ENCODE results near the gene HCK.

HCK gene

DNA sequence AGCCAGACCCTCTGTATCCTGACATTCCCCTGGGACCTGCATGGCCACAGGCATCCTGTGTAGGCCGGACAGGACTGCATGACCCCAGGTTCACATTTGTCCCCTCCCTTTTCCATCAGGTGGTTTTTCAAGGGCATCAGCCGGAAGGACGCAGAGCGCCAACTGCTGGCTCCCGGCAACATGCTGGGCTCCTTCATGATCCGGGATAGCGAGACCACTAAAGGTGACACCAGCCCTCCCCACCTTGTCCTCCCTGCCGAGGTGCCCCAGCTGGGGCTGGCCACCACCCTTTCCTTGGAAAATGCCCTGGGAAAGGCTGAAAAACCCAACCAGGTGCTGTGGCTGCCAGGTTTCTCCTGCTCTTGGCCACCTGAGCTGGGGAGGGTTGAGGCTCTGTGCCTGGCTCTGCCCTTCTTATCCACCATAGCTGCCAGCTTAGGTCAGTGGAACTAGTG, 27.6 kb downstream of the HCK start (continued):
- no peak for TF ChIP-seq PRDM1 (tag by site-specific recombination; IDR thresholded peaks at IDR 0.05)
- TF ChIP-seq, protein P1, sequence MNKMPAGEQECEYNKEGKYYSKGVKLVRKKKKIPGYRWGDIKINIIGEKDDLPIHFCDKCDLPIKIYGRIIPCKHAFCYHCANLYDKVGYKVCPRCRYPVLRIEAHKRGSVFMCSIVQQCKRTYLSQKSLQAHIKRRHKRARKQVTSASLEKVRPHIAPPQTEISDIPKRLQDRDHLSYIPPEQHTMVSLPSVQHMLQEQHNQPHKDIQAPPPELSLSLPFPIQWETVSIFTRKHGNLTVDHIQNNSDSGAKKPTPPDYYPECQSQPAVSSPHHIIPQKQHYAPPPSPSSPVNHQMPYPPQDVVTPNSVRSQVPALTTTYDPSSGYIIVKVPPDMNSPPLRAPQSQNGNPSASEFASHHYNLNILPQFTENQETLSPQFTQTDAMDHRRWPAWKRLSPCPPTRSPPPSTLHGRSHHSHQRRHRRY (tag by site-specific recombination; IDR thresholded peaks at IDR 0.05) = no peak
- TF ChIP-seq KLF1 (tag by site-specific recombination; IDR thresholded peaks at IDR 0.05) = no peak
- no peak for TF ChIP-seq HOXA7 (CRISPR knock-in tag; IDR thresholded peaks at IDR 0.05; ENCODE audit: borderline replicate concordance)
- TF ChIP-seq KLF7 (tag by site-specific recombination; IDR thresholded peaks at IDR 0.05; ENCODE audit: borderline replicate concordance) = no peak
- no peak for TF ChIP-seq ZNF830 (tag by site-specific recombination; IDR thresholded peaks at IDR 0.05; ENCODE audit: low read depth)
- no peak for TF ChIP-seq ZNF211 (tag by site-specific recombination; IDR thresholded peaks at IDR 0.05; ENCODE audit: low read depth)
- TF ChIP-seq ZNF549 (tag by site-specific recombination; IDR thresholded peaks at IDR 0.05) = no peak

DNA sequence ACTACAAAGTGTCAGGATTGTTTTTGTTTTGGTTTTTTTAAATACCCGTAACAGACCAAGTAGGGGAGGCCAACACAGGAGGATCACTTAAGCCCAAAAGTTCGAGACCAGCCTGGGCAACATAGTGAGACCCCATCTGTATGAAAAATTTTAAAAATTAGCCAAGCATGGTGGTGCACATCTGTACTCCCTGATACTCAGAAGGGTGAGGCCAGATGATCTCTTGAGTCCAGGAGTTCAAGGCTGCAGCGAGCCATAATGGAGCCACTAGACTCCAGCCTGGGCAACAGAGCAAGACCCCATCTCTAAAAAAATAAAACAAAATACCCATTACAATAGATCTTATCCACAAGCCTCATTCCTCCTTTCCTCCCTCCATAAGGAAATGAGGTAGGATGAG, 28.7 kb downstream of the HCK start:
- Histone ChIP-seq H3K9me3 (ENCODE audit: control insufficient read depth, insufficient read depth, low read depth, low read length) (no peaks in the 10 kb centered on the region), H3K4me1 (ENCODE audit: control insufficient read depth, insufficient read depth, low read length) (no peaks in the 10 kb centered on the region), H3K36me3 (ENCODE audit: control insufficient read depth in 2 of 2, insufficient read depth in 1 of 2, low read length in 2 of 2) (no peaks in the 10 kb centered on the region), H3K27ac (ENCODE audit: extremely low read depth, low read depth, low read length) (no peak overlapping the region), H3K4me3 (ENCODE audit: low read depth, low read length) (no peak overlapping the region)
- POLR2A ChIA-PET = no interaction called here
- CTCF ChIA-PET = interaction anchor here (0.8 to 2.2 kb wide), 2 partner anchors 10 to 48 kb away, joined by 3 to 18 read pairs; no protein-coding TSS in a partner anchor
- TF ChIP-seq KLF7 (tag by site-specific recombination; IDR thresholded peaks at IDR 0.05; ENCODE audit: borderline replicate concordance) (no peak), ZNF121 (tag by site-specific recombination; IDR thresholded peaks at IDR 0.05) (peak; percentile 90)

GRCh38 chr20:32083469-32083868, 31.4 kb downstream of the HCK start:
- ChIA-PET CTCF (interaction anchor here (1.8 kb wide), 1 partner anchor 9 kb away, joined by 4 read pairs; no protein-coding TSS in a partner anchor), POLR2A (no interaction called here)
- no peak for TF ChIP-seq ZNF19 (tag by site-specific recombination; IDR thresholded peaks at IDR 0.05; ENCODE audit: low read depth)
- TF ChIP-seq, protein P2, sequence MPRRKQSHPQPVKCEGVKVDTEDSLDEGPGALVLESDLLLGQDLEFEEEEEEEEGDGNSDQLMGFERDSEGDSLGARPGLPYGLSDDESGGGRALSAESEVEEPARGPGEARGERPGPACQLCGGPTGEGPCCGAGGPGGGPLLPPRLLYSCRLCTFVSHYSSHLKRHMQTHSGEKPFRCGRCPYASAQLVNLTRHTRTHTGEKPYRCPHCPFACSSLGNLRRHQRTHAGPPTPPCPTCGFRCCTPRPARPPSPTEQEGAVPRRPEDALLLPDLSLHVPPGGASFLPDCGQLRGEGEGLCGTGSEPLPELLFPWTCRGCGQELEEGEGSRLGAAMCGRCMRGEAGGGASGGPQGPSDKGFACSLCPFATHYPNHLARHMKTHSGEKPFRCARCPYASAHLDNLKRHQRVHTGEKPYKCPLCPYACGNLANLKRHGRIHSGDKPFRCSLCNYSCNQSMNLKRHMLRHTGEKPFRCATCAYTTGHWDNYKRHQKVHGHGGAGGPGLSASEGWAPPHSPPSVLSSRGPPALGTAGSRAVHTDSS (tag by site-specific recombination; IDR thresholded peaks at IDR 0.05) = 0 out of 2 replicates have a peak, but pooled peaks have one; percentile 37
- H3K4me1 ChIP-seq (ENCODE audit: control insufficient read depth, insufficient read depth, low read length) = no peaks in the 10 kb centered on the region
- H3K36me3 ChIP-seq (ENCODE audit: control insufficient read depth in 2 of 2, insufficient read depth in 1 of 2, low read length in 2 of 2) = no peaks in the 10 kb centered on the region
- no peaks in the 10 kb centered on the region for H3K9me3 ChIP-seq (ENCODE audit: control insufficient read depth, insufficient read depth, low read depth, low read length)
- no peak overlapping the region for H3K27ac ChIP-seq (ENCODE audit: extremely low read depth, low read depth, low read length)
- H3K4me3 ChIP-seq (ENCODE audit: low read depth, low read length) = no peak overlapping the region

GRCh38 chr20:32087070-32087469, 35.0 kb downstream of the HCK start:
- Histone ChIP-seq H3K27ac (ENCODE audit: extremely low read depth, low read depth, low read length) (no peak overlapping the region), H3K36me3 (ENCODE audit: control insufficient read depth in 2 of 2, insufficient read depth in 1 of 2, low read length in 2 of 2) (no peaks in the 10 kb centered on the region), H3K9me3 (ENCODE audit: control insufficient read depth, insufficient read depth, low read depth, low read length) (no peaks in the 10 kb centered on the region), H3K4me3 (ENCODE audit: low read depth, low read length) (no peak overlapping the region), H3K4me1 (ENCODE audit: control insufficient read depth, insufficient read depth, low read length) (no peaks in the 10 kb centered on the region)
- CTCF ChIA-PET = interaction anchor here (0.7 to 1.2 kb wide), 3 partner anchors 12 to 369 kb away, joined by 3 to 4 read pairs (median 3); no protein-coding TSS in a partner anchor
- POLR2A ChIA-PET = no interaction called here
- TF ChIP-seq ZBTB44 (tag by site-specific recombination; IDR thresholded peaks at IDR 0.05) (no peak), ZNF114 (tag by site-specific recombination; IDR thresholded peaks at IDR 0.05) (no peak)

All from HEK293 (cell line).